Subcutaneous adipose tissue (tissue), 4 donors: ENCODE measurements around the gene IQCC. TPM values are rescaled to one million over a fixed set of nuclear protein-coding genes. Genes with fewer than 3 reads are reported as not detected.

Experiments used
- CTCF ChIP-seq: fragments of 450-650 bp; IDR thresholded peaks from one replicate; pipeline ENCODE4 v1.5.1; 2016; ENCODE audit warnings: low read depth, mild to moderate bottlenecking, control low read depth, antibody characterized with exemption, moderate library complexity
- total RNA-seq, 4 donors: library from RNA; depleted of rRNA; stranded (reverse); fragments of >200 nt; gene quantifications; one replicate each; pipeline ENCODE4 v1.1.0, GENCODE V29; 2016

Gene IQCC
- total RNA-seq, 4 donors from 2014 or later, result 0.85 to 1.5 (median 1.1) TPM; not detected in 1

DNA sequence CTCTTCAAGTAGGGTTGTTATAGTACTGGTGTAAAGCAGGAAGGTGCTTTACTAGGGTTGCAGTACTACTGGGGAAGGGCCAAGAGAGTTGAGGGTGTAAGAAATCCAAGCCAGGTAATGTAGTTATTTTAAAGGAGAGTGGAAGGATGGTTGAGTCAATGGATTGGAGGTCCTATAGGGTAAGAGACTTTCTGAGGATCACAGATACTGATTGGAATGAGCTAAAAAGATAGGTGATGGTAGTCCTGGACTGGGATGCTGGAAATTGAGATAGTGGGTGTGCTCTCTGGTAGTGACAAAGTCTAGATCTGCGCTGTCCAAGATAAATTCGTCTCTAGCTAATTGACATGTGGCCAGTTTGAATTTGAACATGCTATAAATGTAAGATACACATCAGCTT, 19.0 kb upstream of the IQCC start:
- TF ChIP-seq CTCF, result no peak

GRCh38 chr1:32187850-32188249, 17.6 kb upstream of the IQCC start:
- no peak for TF ChIP-seq CTCF

GRCh38 chr1:32192220-32192948, 13.1 kb upstream of the IQCC start:
- no peak for TF ChIP-seq CTCF

DNA sequence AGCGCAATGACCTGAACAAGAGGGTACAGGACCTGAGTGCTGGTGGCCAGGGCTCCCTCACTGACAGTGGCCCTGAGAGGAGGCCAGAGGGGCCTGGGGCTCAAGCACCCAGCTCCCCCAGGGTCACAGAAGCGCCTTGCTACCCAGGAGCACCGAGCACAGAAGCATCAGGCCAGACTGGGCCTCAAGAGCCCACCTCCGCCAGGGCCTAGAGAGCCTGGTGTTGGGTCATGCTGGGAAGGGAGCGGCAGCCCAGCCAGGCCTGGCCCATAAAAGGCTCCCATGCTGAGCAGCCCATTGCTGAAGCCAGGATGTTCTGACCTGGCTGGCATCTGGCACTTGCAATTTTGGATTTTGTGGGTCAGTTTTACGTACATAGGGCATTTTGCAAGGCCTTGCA, 10.5 kb upstream of the IQCC start:
- TF ChIP-seq CTCF, result no peak

GRCh38 chr1:32195531-32195930, 9.9 kb upstream of the IQCC start:
- no peak for TF ChIP-seq CTCF

DNA sequence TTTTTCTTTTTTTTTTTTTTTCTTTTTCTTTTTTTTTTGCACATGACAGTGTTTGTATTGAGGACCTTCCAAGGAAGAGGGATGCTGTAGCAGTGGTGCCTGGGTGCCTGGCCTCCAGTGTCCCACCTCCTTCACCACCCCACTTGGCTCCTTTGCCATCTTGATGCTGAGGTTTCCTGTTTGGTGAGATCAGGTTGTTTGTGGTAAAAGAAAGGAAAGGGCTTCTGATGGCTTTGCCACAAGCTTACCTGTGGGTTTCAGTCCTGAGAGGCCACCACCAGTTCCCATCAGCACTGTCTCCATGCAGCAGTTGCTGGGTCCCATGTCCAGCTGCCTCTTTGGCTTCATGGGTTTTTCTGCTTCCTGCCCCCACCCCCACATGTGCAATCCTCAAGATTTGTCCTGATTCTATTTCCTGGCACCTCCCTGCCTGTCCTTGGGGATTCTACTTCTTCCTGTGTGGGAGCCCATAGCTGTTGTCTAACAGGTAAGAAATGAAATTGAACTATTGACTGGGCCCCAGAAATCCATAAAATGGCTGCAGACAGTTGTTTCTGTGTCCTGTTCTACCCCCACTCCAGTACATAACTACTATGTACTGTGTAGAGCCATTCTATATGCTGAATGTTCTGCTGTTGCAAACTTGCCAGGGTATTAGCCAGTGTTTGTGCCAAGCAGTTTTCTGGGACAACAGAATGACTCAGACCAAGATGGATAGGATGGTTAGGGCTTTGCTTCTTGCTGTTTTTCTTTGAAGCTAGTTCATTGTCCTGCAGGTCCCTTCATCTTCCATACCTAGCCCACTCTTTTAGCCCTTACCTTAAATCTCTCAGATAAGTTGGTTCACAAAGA, 9.3 kb upstream of the IQCC start:
- TF ChIP-seq CTCF, result no peak

DNA sequence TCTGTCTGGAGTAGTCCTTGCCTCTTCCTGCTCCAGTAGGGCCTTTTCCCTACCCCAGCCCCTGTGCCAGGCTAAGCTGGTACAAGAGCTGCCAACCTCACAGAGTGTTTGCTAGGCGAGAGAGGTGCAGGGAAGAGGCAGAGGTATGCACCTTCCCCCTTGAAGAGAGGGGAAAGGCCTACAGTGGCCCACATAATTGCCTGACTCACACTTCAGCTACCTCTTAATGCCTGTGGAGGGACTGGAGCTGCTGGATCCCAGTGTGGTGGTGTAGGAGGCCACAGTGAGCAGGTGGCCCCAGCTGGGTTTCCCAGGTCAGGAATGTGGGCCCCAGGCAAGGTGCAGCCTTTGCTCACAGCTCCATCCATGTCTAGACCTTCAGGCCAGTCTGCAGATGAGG, 8.4 kb upstream of the IQCC start:
- no peak for TF ChIP-seq CTCF
